CD4-positive, alpha-beta T cell treated with Interleukin-6 for 4 hours (primary cell): ENCODE data around the gene TOB2.
"Not testable (repeated sequence)": the region's sequence is repeated elsewhere in the genome, so short reads cannot be mapped to it uniquely, and the experiment has no call there.

Experiments
- DNase-seq: peaks from one replicate; pipeline ENCODE4 v3.0.0-alpha.2; 2020; ENCODE audit warnings: mixed read lengths

Gene TOB2

DNA sequence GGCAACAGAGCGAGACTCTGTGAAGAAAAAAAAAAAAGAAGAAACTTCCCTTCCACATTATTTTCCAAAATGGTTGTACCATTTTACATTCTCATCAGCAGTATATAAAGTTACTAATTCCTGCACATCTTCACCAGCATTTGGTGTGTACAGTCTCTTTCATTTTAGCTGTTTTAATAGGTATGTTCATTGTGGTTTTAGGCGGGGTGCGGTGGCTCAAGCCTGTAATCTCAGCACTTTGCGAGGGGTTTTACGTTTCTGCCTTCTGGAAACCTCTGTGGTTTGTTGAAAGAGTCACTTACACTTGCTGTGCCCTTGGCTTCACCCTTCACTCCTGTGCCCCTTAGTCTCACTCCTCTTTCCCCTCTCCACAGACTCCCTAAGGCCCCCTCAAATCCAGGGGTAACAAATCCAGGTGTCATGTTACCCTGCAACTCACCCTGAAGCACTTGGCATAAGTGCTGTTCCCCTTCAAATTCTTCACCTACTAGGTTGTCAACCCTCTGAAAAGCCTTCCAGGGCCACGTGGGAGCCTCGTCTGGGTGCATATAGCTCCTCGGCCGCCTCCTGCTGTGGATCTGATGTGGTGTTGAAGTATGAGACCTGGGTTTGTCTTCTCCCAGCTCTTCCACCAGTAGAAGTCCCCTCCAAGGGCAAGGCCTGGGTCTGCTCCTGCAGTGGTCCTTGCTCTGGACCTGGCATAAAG is 20.8 kb downstream of the TOB2 start:
- DNase-seq: peak; percentile 21

DNA sequence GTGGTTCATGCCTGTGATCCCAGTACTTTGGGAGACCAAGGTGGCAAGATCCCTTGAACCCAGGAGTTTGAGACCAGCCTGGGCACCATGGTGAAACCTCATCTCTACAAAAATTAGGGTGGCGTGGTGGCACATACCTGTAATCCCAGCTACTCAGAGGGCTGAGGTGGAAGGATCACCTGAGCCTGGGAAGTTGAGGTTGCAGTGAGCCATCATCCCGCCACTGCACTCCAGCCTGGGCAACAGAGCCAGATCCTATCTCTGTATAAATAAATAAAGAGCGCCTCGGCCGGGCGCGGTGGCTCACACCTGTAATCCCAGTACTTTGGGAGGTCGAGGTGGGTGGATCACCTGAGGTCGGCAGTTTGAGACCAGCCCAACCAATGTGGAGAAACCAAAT is 27.9 kb downstream of the TOB2 start:
- no peak for DNase-seq

DNA sequence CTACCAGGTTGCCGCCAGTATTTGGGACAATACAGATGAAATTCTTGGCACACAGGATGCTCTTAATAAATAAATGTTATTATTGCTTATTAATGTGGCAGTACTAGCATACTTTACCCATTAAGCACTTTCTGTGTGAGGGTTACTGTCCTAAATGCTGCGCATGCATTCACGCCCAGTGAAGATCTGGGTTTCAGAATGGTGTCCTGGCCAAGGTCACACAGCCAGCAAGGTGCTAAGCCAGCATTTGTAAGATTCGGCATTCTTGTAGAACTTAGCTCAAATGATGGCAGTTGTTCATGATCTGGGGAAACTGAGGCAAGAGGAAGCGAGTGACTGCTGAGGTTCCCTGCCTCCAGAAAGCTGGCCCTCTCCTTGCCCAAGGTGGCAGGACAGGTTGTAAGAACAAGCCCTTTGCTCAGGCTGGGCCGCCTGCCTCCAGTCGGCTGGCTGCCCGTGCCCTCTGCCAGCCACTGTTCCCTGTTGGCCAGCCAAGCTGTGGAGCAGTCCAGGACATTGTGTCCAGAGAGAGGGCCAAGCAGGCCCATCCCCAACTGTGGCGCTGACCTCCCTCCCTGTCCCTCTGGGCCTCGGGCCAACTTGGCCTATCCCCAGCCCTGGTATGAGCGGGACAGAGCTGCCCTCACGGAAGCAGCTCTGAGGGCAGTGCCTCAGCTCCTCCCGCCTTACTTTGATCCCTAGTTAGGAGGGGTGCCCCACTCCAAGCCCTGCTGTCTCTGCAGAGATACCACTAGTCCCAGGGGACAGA is 28.8 kb downstream of the TOB2 start:
- no peak for DNase-seq

DNA sequence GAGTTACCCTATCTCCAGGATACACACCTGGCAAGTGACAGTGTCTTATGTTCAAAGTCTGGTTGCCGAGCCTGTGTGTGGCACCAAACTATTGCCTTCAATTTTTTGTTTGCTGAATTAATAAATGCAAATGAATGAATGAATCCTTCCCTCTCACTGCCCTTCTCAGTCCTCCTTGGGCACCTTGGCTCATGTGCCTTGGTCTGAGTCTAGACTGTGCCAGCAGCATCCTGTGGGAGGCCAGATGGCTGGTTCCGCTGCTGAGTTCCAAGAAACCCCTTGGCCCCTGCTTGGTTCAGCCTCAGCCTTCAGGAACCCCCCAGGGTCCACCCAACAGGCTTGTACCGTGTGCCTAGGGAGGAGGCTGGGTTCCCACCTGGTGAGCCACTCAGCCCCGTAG is 31.0 kb downstream of the TOB2 start:
- DNase-seq: no peak

DNA sequence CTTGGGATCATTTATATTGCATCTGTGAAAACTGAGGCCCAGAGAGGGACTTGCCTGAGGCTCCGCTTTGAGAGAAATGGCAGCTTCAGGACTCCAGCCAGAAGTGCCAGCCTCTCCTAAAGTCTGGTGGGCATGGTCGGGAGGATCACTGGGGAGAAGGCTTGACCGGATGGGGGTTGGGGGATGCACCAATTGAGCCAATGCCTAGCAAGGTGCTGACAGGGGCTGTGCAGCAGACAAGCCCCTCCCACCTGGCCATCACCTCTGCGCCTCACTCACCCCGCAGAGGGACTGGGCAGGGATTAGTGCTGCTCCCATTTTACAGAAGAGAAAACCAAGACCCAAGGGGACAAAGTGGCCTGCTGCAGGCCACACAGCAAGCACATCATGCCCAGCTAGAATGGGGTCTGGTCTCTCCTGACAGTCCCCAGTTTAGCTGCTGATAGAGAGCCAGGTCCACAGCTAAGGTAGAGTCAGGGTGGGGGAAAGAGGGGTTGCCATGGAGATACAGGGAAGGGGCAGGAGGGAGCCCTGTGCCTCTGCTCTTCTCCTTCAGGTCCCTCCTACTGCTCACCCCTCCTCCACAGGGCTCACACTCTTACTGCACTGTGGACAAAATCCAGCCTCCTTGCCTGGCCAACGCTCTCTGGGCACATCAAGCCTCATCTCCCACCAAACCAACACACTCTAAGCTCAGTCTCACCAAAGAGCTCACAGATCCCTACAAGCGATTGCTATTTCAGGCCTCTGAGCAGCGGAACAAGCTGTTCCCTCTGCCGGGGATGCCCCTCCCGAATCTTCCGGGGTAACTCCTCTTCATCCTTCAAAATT is 35.4 kb downstream of the TOB2 start:
- DNase-seq: no peak

DNA sequence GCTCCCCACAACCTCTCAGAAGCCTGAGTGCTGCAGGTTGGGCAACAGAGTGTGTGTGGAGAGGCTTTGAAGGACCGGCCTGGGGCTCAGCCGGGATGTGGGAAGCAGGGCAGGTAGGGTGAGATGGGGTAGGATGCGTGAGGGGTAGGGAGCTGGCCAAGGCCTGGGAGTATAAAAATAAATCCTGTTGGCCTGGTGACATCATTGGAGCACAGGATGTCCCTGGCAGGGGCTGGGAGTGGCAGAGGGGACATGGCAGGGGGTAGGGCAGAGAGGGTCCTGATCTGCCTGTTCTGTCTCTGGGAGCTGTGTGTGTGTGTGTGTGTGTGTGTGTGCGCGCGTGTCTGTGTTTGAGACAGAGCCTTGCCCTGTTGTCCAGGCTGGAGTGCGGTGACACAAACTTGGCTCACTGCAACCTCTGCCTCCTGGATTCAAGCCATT is 36.3 kb downstream of the TOB2 start:
- no peak for DNase-seq

DNA sequence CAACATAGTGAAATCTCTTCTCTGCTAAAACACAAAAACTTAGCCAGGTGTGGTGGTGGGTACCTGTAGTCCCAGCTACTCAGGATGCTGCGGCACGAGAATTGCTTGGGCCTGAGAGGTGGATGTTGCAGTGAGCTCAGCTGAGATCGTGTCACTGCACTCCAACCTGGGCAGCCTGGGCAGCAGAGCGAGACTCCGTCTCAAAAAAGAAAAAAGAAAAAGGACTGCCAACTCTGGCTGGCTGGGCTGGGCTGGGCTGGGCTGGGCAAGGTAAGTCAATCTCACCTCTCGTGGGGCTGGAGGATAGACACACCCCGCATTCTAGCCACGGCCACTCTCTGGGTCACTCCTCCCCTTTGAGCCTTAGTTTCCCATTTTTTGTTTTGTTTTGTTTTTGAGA is 37.9 kb downstream of the TOB2 start:
- no peak for DNase-seq

DNA sequence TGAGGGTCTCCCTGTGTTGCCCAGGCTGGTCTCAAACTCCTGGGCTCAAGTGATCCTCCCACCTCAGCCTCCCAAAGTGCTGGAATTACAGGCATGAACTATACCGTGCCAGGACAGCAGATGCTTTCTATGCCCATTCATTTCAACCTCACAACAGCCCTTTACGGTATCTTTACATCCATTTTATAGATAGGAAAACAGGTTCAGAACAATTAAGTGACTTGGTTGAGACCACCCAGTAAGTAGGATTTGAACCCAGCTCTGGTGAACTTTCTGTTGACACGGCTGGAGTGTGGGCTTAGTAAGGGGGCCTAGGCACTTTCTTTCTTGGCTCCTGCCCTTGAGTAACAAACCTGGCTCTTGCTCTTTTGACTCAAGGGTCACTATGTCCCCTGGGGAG is 39.2 kb downstream of the TOB2 start:
- DNase-seq: no peak

DNA sequence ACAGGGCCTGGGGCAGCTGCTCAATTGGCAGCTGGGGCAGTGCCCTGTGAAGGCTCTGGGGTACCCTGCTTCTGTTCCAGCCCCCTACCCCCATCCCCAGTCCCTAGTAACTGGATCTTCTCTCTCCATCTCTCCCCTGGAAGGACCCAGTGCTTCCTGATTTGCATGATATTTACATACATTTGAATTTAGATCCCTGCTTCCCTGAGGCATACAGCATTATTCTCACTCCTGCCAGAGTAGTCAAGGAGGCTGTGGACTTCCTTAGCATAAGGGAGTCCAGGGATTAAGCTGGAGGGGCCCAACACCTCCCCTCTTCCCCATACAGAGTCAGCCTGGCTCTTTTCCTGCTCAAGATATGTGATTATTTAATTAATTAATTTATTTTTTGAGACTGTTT is 40.2 kb downstream of the TOB2 start:
- DNase-seq: no peak

DNA sequence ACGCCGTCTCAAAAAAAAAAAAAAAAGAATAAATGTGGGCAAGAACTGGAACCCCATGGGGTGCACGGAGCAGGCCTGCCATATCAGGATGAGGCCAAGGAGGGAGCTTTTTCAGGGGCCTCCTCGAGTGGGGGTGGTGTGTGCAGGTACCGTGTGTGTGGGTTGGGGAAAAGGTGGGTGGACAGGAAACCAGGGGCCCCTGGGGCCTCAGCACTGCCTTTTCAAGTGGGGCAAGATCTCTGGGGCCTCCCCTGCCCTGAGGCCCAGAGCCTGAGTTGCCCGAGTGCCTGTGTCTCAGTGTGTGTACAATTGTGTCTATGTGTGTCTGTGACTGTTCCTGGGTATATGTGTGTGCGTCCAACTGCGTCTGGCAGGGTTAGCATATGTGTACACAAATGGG is 41.0 kb downstream of the TOB2 start:
- no peak for DNase-seq

DNA sequence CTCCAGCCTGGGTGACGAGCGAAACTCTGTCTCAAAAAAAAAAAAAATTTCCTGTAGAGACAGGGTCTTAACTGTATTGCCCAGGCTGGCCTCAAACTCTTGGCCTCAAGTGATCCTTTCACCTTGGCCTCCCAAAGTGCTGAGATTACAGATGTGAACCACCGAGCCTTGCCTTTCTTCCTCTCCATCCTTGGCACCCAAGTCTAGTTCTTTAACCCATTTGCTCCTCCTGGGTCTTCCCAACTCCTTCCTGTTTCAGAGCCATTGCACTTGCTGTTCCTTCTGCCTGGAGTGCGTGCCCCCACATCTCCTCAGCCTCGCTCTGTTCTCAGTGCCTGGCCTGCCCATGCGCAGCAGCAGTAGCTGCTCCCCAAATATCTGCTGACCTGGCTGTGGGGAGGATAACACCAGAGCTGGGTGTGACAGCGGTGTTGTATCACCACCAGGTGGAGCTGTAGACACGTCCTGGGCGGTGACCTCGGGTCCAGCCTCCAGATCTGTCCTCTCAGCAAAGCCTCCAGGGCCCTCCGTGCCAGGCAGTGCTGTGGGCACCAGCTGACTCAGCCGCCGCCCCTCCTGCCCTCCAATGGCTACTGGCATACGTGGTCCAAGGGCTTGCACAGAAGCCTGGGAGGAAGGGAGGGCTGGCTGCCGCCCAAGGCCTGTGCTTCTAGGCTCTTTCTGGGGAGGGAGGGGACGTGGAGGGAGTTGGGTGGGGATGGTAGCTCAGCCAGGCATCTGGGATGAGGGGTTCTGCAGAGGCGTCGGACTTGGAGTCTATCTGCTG is 42.9 kb downstream of the TOB2 start:
- DNase-seq: peak; percentile 87

DNA sequence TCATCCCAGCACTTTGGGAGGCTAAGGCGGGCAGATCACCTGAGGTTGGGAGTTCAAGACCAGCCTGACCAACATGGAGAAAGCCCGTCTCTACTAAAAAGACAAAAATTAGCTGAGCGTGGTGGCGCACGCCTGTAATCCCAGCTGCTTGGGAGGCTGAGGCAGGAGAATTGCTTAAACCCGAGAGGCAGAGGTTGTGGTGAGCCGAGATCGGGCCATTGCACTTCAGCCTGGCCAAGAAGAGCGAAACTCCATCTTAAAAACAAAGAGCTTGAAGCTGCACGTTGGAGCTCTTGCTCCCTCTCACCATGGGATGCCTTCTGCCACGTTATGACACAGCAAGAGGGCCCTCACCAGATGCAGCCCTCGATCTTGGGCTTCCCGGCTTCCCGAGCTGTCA is 43.8 kb downstream of the TOB2 start:
- not testable (repeated sequence) for DNase-seq

DNA sequence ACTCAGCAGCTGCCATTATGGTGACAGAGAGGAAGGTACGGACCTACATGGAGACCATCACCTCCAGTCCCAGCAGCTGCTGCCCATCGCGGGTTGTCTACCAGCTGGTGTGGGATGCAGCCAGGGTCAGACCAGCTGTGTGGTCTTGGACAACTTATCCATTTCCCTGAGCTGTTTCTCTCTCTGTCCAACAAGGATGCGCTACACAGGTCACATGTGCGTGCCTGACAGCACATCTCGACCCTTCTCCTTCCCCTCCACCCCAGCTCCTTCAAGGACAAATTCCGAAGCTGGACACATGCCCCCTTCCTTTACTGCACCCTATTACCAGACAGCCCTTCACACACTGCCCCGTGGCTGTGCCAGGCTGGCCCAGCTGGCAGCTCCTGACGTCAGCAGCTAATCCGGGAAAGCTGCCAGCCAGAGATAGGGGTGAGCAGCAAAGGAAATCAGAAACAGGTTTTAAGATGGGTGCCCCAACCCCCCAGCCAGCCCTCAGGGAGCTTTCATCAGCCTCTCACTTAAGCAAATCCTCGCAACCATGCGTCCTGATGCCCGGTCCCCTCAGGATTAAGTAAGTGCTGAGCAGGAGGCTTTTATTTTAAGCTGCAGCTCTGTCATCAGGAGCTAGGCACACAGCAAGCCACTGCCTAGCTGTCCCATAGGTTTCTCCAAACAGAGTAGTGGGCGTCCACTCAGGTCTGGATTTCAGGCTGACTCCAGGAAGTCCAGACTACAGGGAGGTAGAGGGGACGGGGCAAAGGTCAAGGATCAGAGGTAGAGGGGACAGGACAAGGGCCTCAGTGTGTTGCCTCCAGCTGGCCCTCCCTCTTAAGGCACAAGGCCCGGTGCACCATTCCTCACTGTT is 44.6 kb downstream of the TOB2 start:
- DNase-seq: no peak

DNA sequence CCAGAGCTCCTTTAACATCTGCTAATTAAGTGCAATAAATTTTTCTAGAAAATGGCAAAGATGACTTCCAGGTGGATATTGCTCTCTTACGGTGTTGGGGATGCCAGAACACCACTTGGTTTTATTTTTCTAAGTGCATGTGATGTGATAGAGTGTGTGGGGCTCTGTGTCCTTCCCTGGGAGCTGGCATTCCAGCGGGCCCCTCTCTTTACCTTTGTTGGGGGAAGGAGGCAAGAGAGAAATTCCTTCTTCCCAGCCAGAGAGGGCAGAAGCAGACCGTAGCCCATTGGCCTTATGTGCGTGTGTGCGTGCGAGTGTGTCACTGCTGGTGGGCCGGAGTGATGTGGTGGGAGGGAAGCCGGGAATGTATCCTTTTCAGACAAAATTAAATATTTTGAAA is 47.7 kb downstream of the TOB2 start:
- no peak for DNase-seq

DNA sequence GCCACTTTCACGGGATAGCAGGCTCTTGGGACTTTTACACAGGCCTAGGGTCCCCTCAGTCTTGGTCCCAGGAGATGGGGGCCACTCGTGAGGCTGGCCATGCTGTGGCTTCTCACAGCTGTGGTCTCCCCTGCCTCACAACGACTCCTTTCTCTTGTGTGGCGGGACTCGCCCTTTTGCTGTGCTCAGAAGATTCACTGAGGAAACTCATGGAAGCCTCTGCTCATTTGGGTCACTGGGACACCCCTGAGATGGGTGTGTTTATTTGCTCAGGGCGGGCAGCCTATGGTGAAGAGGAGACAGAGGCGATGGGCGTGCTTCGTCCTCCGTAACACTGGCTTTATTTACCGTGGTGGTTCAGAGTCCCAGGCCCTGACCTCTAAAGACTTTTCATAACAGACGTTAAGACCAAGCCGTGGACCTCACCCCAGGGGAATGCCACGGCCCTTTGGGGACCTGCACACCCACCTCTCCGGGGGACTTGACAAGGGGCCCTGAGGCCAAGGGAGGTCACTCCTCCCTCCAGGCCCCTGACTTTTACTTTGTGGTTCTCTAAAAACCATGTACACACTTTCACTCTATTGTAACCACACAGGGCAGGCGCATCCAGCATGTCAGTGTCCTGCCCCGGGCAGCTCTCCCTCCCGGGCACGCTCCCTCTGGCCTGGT is 49.3 kb downstream of the TOB2 start:
- DNase-seq: no peak

DNA sequence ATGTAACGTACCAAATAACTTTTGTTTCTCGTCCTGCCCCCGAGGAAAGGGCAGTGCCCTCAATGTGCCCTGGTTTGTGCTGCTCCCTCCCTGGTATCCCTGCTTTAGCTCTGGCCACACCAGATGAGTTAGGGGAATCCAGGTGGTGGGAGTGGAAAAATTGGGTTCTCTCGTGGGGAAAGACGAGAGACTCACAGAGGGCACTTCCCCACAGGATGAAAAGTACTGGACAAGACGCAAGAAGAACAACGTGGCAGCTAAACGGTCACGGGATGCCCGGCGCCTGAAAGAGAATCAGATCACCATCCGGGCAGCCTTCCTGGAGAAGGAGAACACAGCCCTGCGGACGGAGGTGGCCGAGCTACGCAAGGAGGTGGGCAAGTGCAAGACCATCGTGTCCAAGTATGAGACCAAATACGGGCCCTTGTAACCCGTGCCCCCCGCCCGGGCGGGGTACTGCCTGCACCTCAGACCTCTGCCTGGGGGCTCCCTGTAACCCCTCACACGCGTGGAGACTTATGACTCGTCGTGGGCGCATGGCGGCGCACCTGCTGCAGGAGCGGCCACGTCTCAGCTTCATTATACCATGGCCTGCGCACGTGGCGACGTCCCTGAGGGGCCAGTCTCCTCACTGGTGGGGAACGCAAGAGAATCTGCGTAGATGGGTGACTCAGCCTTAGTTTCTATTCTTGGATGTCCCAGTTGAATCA is 50.9 kb downstream of the TOB2 start:
- no peak for DNase-seq

DNA sequence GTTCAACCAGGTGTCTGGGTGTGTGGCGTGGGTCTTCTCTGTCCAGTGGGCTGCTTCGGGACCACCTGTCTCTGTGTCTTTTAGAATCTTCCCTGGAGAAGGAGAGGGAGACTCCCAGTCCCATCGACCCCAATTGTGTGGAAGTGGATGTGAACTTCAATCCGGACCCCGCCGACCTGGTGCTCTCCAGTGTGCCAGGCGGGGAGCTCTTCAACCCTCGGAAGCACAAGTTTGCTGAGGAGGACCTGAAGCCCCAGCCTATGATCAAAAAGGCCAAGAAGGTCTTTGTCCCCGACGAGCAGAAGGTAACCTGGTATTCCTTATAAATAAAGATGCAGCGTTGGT is 52.6 kb downstream of the TOB2 start:
- no peak for DNase-seq

DNA sequence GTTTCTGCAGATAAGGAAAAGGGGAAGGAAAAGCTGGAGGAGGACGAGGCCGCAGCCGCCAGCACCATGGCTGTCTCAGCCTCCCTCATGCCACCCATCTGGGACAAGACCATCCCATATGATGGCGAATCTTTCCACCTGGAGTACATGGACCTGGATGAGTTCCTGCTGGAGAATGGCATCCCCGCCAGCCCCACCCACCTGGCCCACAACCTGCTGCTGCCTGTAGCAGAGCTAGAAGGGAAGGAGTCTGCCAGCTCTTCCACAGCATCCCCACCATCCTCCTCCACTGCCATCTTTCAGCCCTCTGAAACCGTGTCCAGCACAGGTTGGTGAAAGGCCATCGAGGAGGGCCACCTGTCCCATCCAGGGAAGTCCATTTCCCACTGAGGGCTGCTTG is 59.3 kb downstream of the TOB2 start:
- DNase-seq: no peak

DNA sequence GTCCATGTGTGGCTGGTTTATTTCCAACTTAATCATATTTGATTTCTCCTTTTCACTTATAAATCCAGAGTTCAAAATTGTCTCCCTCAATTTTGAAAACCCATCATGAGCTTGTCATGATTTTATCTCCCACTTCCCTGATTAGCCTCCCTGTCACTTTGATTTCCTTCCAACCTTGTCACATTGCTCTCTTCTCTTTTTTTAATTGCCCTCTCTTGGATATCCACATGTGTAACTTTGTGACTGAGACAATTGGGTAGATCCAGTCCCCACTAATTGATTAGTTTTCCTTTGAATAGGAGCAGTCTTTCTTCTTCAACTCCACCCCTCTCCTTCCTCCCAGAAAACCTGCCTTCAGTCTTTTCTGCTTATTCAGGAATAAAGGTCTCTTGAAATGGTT is 62.5 kb downstream of the TOB2 start:
- no peak for DNase-seq
